Measurements from ENCODE around the gene BUB1B.

GRCh38 chr15:40251486-40252140 is 90.7 kb downstream of the BUB1B start:
- no peak for TF ChIP-seq CTCF (IDR thresholded peaks at IDR 0.05)
- TF ChIP-seq EP300 (IDR thresholded peaks at IDR 0.05): no peak
